Peyer's patch (tissue), 4 donors: ENCODE results near the gene BOLL.

Source experiments
- CTCF ChIP-seq, 6 experiments: fragments of 450-650 bp in 4 of 6; fragments of 200-600 bp in 2 of 6; sonication (generic) in 1 of 6; IDR thresholded peaks; one replicate each; pipeline ENCODE4 v1.5.1; 2017 to 2019; ENCODE audit warnings: antibody characterized with exemption in 6 of 6, mild to moderate bottlenecking in 3 of 6, moderate library complexity in 1 of 6
- POLR2A ChIP-seq, 2 donors: fragments of 450-650 bp; IDR thresholded peaks; one replicate each; pipeline ENCODE4 v1.5.1; 2017; ENCODE audit warnings: antibody characterized with exemption in 2 of 2, mild to moderate bottlenecking in 2 of 2, moderate library complexity in 2 of 2

- TF ChIP-seq CTCF (IDR thresholded peaks at IDR 0.05) (no peak), POLR2A (IDR thresholded peaks at IDR 0.05) (no peak)
These were observed 78.3 kb downstream of the BOLL start for GRCh38 chr2:197706839-197707207.
